Measurements from ENCODE around the gene TDRD9.

DNA sequence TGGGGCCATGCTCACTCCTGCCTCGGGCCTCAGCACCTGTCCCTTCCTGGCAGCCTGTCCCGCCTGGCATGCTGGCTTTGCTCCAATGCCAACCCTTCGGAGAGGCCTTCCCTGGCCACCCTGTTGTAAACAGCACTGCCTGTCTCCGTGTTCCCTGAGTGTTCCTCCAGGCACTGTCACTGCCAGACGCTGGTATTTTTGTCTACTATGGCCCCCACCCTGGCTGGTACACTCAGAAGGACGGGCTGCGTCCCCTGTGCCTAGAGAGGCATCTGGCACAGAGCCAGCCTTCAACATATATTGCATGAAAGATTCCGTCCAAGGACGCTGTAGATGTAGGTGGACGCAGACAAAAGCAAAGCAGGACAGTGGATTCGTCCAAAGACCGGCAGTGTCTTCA lies 154.6 kb downstream of the TDRD9 start:
- TF ChIP-seq, protein P1, sequence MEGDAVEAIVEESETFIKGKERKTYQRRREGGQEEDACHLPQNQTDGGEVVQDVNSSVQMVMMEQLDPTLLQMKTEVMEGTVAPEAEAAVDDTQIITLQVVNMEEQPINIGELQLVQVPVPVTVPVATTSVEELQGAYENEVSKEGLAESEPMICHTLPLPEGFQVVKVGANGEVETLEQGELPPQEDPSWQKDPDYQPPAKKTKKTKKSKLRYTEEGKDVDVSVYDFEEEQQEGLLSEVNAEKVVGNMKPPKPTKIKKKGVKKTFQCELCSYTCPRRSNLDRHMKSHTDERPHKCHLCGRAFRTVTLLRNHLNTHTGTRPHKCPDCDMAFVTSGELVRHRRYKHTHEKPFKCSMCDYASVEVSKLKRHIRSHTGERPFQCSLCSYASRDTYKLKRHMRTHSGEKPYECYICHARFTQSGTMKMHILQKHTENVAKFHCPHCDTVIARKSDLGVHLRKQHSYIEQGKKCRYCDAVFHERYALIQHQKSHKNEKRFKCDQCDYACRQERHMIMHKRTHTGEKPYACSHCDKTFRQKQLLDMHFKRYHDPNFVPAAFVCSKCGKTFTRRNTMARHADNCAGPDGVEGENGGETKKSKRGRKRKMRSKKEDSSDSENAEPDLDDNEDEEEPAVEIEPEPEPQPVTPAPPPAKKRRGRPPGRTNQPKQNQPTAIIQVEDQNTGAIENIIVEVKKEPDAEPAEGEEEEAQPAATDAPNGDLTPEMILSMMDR (IDR thresholded peaks at IDR 0.05; ENCODE audit: insufficient read depth, low read depth, low read length), result no peak
- no peak for TF ChIP-seq EZH2 (IDR thresholded peaks at IDR 0.05; ENCODE audit: insufficient read depth, low read length)
